GM12878 (cell line): ENCODE measurements around the gene DTWD2. TPM values are rescaled to one million over a fixed set of nuclear protein-coding genes. Genes with fewer than 3 reads are reported as not detected.

ENCODE experiments used
- ASH2L ChIP-seq: fragments of 300-600, 200-600 bp; sonication (generic); IDR thresholded peaks from 2 replicates; pipeline ENCODE4 v1.6.1; 2017; ENCODE audit warnings: low read depth, mild to moderate bottlenecking, borderline replicate concordance
- BACH1 ChIP-seq: fragments of 450-650 bp; IDR thresholded peaks from 2 replicates; pipeline ENCODE4 v1.6.1; 2017; ENCODE audit warnings: mild to moderate bottlenecking, borderline replicate concordance
- BCL11A ChIP-seq: IDR thresholded peaks from 2 replicates; pipeline ENCODE4 v1.6.1; 2011; ENCODE audit warnings: low read depth, low read length
- BHLHE40 ChIP-seq, 2 experiments: fragments of 450-650 bp in 1 of 2; IDR thresholded peaks; 2 replicates each; pipeline ENCODE4 v1.6.1; 2011 to 2017; ENCODE audit warnings: low read depth in 2 of 2, borderline replicate concordance in 1 of 2, improper control_type of control experiment in 1 of 2, low read length in 1 of 2, mild to moderate bottlenecking in 1 of 2
- CBFB ChIP-seq: IDR thresholded peaks from 2 replicates; pipeline ENCODE4 v1.6.1; 2016; ENCODE audit warnings: antibody characterized with exemption, low read depth
- DPF2 ChIP-seq: fragments of 450-650 bp; IDR thresholded peaks from 2 replicates; pipeline ENCODE4 v1.6.1; 2017; ENCODE audit warnings: mild to moderate bottlenecking
- EP300 ChIP-seq, 2 experiments: fragments of 150-350 bp in 1 of 2; IDR thresholded peaks; 2 replicates each; pipeline ENCODE4 v1.6.1; 2011 to 2012; ENCODE audit warnings: low read depth in 2 of 2, low read length in 2 of 2, borderline replicate concordance in 1 of 2, improper control_type of control experiment in 1 of 2, inconsistent platforms in 1 of 2; ENCODE audit not compliant: control insufficient read depth in 1 of 2
- FOS ChIP-seq: IDR thresholded peaks from 3 replicates; pipeline ENCODE4 v1.6.1; 2011; ENCODE audit warnings: borderline replicate concordance; ENCODE audit not compliant: insufficient read length; ENCODE audit errors: extremely low read depth
- NFXL1 ChIP-seq: fragments of 450-650 bp; IDR thresholded peaks from 2 replicates; pipeline ENCODE4 v1.6.1; 2017; ENCODE audit warnings: antibody characterized with exemption, mild to moderate bottlenecking, borderline replicate concordance
- RAD21 ChIP-seq: IDR thresholded peaks from 2 replicates; pipeline ENCODE4 v1.6.1; 2011; ENCODE audit warnings: mild to moderate bottlenecking, low read depth, low read length, moderate library complexity; ENCODE audit not compliant: insufficient read depth
- SMAD1 ChIP-seq: fragments of 450-650 bp; IDR thresholded peaks from 2 replicates; pipeline ENCODE4 v1.6.1; 2018; ENCODE audit warnings: mild to moderate bottlenecking, low read depth; ENCODE audit not compliant: partially characterized antibody
- TBL1XR1 ChIP-seq: IDR thresholded peaks from 2 replicates; pipeline ENCODE4 v1.6.1; 2012; ENCODE audit warnings: low read depth, low read length, improper control_type of control experiment
- TCF3 ChIP-seq: IDR thresholded peaks from 2 replicates; pipeline ENCODE4 v1.6.1; 2012; ENCODE audit warnings: low read depth, mild to moderate bottlenecking, low read length, borderline replicate concordance; ENCODE audit not compliant: insufficient read depth
- YY1 ChIP-seq: IDR thresholded peaks from 2 replicates; pipeline ENCODE4 v1.6.1; 2011; ENCODE audit warnings: low read depth, mild to moderate bottlenecking, low read length
- ZNF217 ChIP-seq: fragments of 450-650 bp; IDR thresholded peaks from 2 replicates; pipeline ENCODE4 v1.6.1; 2017; ENCODE audit warnings: antibody characterized with exemption, mild to moderate bottlenecking
- polyA plus RNA-seq, 11 experiments: library from polyadenylated mRNA; depleted of rRNA in 4 of 11; unstranded in 6 of 11; stranded (reverse) in 5 of 11; fragments of >200 nt; fragmentation: Nextera tagmentation in 4 of 11; fragmentation: Illumina TruSeq in 1 of 11; extraction: Ambion mirVana in 4 of 11; extraction: Trizol in 1 of 11; gene quantifications; 1 replicate in 1 of 11; 2 replicates in 10 of 11; pipeline versions ENCODE4 v1.2.1 to v1.2.3, GENCODE V29; 2011 to 2016; ENCODE audit warnings: inconsistent platforms in 2 of 11, missing spikeins in 2 of 11, low read depth in 1 of 11
- total RNA-seq, 4 experiments: library from RNA; depleted of rRNA in 3 of 4; stranded (reverse); fragments of >200 nt in 3 of 4; fragmentation: Illumina TruSeq in 1 of 4; extraction: Trizol in 1 of 4; gene quantifications; 2 replicates each; pipeline versions ENCODE4 v1.2.1 to v1.2.3, GENCODE V29; 2013 to 2021
- TF ChIP-seq, protein P1 (sequence below): IDR thresholded peaks from 2 replicates; pipeline ENCODE4 v1.6.1; 2012; ENCODE audit warnings: mild to moderate bottlenecking, low read depth, low read length
- TF ChIP-seq, protein P2 (sequence below): fragments of 450-650 bp; IDR thresholded peaks from 2 replicates; pipeline ENCODE4 v1.6.1; 2017; ENCODE audit warnings: mild to moderate bottlenecking, moderate library complexity
- TF ChIP-seq, protein P3 (sequence below): fragments of 450-650 bp; IDR thresholded peaks from 2 replicates; pipeline ENCODE4 v1.6.1; 2017; ENCODE audit warnings: low read depth, mild to moderate bottlenecking, moderate library complexity

Gene DTWD2
- total and polyA plus RNA-seq, 10 of the 15 experiments (the other 5 are each of a cell fraction or from before 2014, with no cell fraction given), result 0.93 to 8.4 (median 5.1) TPM

DNA sequence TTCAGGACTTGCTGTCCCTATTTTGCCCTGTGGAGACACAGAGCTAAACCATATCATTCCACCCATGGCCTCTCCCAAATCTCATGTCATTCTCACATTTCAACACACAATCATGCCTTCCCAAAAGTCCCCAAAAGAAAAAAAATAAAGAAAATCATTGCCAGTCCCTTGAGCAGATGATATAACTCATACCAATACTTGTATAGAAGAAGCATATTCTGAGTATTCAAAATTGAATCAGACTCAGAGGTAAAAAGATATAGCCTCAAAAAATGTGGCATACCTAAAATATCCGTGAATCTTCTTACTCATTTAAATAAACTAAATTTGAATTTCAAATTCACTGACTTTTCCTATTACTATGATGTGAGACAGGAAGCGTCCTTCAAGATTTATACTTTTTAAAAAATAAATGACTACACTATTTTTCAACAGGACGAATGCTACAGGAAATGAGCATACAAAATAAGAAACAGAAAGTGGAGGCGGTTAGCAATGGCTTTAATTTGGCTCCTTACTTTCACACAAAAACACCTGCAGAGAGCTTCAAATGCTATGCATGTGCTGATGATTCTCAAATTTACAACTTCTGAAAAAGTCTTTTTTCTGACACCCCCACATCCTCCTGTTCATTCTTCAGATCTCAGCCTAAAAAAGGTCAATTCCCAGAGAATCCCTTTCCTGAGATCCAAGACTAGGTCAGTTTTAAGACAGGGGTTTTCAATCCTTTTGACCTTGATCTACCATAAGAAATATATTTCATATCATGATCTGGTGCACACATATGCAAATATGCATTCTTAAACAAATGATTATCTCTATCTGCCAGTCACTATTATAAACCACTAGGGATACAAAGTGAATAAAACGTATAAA is 42.9 kb upstream of the DTWD2 start (continued):
- no peak for TF ChIP-seq FOS
- peak; percentile 74 to 87 for TF ChIP-seq BHLHE40 (IDR thresholded peaks at IDR 0.05; ENCODE audit: borderline replicate concordance in 1 of 2, low read depth in 2 of 2, low read length in 1 of 2)
- TF ChIP-seq DPF2, result 0 out of 2 replicates have a peak, but pooled peaks have one; percentile 17
- TF ChIP-seq NFXL1, result no peak
- TF ChIP-seq TBL1XR1, result peak; percentile 89; the same call in 1 of the 2 replicates
- no peak for TF ChIP-seq BACH1
- TF ChIP-seq, protein P1, sequence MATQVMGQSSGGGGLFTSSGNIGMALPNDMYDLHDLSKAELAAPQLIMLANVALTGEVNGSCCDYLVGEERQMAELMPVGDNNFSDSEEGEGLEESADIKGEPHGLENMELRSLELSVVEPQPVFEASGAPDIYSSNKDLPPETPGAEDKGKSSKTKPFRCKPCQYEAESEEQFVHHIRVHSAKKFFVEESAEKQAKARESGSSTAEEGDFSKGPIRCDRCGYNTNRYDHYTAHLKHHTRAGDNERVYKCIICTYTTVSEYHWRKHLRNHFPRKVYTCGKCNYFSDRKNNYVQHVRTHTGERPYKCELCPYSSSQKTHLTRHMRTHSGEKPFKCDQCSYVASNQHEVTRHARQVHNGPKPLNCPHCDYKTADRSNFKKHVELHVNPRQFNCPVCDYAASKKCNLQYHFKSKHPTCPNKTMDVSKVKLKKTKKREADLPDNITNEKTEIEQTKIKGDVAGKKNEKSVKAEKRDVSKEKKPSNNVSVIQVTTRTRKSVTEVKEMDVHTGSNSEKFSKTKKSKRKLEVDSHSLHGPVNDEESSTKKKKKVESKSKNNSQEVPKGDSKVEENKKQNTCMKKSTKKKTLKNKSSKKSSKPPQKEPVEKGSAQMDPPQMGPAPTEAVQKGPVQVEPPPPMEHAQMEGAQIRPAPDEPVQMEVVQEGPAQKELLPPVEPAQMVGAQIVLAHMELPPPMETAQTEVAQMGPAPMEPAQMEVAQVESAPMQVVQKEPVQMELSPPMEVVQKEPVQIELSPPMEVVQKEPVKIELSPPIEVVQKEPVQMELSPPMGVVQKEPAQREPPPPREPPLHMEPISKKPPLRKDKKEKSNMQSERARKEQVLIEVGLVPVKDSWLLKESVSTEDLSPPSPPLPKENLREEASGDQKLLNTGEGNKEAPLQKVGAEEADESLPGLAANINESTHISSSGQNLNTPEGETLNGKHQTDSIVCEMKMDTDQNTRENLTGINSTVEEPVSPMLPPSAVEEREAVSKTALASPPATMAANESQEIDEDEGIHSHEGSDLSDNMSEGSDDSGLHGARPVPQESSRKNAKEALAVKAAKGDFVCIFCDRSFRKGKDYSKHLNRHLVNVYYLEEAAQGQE, result no peak
- TF ChIP-seq TCF3, result peak; percentile 65; the same call in 1 of the 2 replicates
- TF ChIP-seq, protein P2, sequence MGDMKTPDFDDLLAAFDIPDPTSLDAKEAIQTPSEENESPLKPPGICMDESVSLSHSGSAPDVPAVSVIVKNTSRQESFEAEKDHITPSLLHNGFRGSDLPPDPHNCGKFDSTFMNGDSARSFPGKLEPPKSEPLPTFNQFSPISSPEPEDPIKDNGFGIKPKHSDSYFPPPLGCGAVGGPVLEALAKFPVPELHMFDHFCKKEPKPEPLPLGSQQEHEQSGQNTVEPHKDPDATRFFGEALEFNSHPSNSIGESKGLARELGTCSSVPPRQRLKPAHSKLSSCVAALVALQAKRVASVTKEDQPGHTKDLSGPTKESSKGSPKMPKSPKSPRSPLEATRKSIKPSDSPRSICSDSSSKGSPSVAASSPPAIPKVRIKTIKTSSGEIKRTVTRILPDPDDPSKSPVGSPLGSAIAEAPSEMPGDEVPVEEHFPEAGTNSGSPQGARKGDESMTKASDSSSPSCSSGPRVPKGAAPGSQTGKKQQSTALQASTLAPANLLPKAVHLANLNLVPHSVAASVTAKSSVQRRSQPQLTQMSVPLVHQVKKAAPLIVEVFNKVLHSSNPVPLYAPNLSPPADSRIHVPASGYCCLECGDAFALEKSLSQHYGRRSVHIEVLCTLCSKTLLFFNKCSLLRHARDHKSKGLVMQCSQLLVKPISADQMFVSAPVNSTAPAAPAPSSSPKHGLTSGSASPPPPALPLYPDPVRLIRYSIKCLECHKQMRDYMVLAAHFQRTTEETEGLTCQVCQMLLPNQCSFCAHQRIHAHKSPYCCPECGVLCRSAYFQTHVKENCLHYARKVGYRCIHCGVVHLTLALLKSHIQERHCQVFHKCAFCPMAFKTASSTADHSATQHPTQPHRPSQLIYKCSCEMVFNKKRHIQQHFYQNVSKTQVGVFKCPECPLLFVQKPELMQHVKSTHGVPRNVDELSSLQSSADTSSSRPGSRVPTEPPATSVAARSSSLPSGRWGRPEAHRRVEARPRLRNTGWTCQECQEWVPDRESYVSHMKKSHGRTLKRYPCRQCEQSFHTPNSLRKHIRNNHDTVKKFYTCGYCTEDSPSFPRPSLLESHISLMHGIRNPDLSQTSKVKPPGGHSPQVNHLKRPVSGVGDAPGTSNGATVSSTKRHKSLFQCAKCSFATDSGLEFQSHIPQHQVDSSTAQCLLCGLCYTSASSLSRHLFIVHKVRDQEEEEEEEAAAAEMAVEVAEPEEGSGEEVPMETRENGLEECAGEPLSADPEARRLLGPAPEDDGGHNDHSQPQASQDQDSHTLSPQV, result peak; percentile 60; the same call in 1 of the 2 replicates
- no peak for TF ChIP-seq ZNF217
- no peak for TF ChIP-seq SMAD1
- no peak for TF ChIP-seq CBFB
- peak; percentile 59; the same call in 1 of the 2 replicates for TF ChIP-seq BCL11A
- 0 out of 2 replicates have a peak, but pooled peaks have one; percentile 41 for TF ChIP-seq YY1
- 0 out of 2 replicates have a peak, but pooled peaks have one; percentile 9 for TF ChIP-seq RAD21
- TF ChIP-seq EP300 (IDR thresholded peaks at IDR 0.05; ENCODE audit: borderline replicate concordance in 1 of 2, control insufficient read depth in 1 of 2, low read depth in 2 of 2, low read length in 2 of 2), result peak; percentile 63 to 87; a peak in 3 of 4 replicates
- TF ChIP-seq, protein P3, sequence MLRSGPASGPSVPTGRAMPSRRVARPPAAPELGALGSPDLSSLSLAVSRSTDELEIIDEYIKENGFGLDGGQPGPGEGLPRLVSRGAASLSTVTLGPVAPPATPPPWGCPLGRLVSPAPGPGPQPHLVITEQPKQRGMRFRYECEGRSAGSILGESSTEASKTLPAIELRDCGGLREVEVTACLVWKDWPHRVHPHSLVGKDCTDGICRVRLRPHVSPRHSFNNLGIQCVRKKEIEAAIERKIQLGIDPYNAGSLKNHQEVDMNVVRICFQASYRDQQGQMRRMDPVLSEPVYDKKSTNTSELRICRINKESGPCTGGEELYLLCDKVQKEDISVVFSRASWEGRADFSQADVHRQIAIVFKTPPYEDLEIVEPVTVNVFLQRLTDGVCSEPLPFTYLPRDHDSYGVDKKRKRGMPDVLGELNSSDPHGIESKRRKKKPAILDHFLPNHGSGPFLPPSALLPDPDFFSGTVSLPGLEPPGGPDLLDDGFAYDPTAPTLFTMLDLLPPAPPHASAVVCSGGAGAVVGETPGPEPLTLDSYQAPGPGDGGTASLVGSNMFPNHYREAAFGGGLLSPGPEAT, result peak; percentile 42; the same call in 1 of the 2 replicates
- peak; percentile 94; the same call in 1 of the 2 replicates for TF ChIP-seq ASH2L
